GM23338 (cell line): ENCODE results near the gene CTNNA2. TPM values are rescaled to one million over a fixed set of nuclear protein-coding genes. Genes with fewer than 3 reads are reported as not detected.

ENCODE experiments used
- ATAC-seq: fragments of 200-7000 bp; cut with Tn5 transposase; 3 replicates; pipeline ENCODE4 v1.9.1; 2020
- DNase-seq: peaks from one replicate; pipeline ENCODE4 v3.0.0-alpha.2; 2015; ENCODE audit warnings: low spot score
- H2AFZ ChIP-seq: fragments of 200-600 bp; sonication (generic); 2 replicates; pipeline ENCODE4 v1.8.0; 2016; ENCODE audit warnings: antibody characterized with exemption, mild to moderate bottlenecking, moderate library complexity
- H3F3A ChIP-seq: fragments of 200-600 bp; sonication (generic); replicated peaks from 2 replicates; pipeline ENCODE4 v1.8.0; 2017; ENCODE audit warnings: antibody characterized with exemption, mixed run types, low read depth
- H3K27ac ChIP-seq: fragments of 200-600 bp; sonication (generic); 2 replicates; pipeline ENCODE4 v1.6.1; 2016; ENCODE audit warnings: low read depth
- H3K27me3 ChIP-seq: fragments of 200-600 bp; sonication (generic); 2 replicates; pipeline ENCODE4 v1.8.0; 2016; ENCODE audit warnings: mild to moderate bottlenecking, mixed run types, moderate library complexity; ENCODE audit not compliant: insufficient read depth
- H3K36me3 ChIP-seq: fragments of 200-600 bp; sonication (generic); 2 replicates; pipeline ENCODE4 v1.8.0; 2016; ENCODE audit warnings: mild to moderate bottlenecking; ENCODE audit not compliant: insufficient read depth
- H3K4me1 ChIP-seq: fragments of 200-600 bp; sonication (generic); 2 replicates; pipeline ENCODE4 v1.8.0; 2016; ENCODE audit warnings: mild to moderate bottlenecking, moderate library complexity; ENCODE audit not compliant: insufficient read depth
- H3K4me2 ChIP-seq: fragments of 200-600 bp; sonication (generic); 2 replicates; pipeline ENCODE4 v1.7.1; 2017; ENCODE audit warnings: mixed run types
- H3K4me3 ChIP-seq: fragments of 200-600 bp; sonication (generic); 2 replicates; pipeline ENCODE4 v1.6.1; 2016; ENCODE audit warnings: mixed run types
- H3K79me2 ChIP-seq: fragments of 200-600 bp; sonication (generic); replicated peaks from 2 replicates; pipeline ENCODE4 v1.8.0; 2017; ENCODE audit warnings: mild to moderate bottlenecking; ENCODE audit not compliant: insufficient read depth
- H3K9me2 ChIP-seq: fragments of 200-600 bp; sonication (generic); 2 replicates; pipeline ENCODE4 v1.8.0; 2017; ENCODE audit not compliant: insufficient read depth
- H4K20me1 ChIP-seq: fragments of 200-600 bp; sonication (generic); replicated peaks from 2 replicates; pipeline ENCODE4 v1.8.0; 2017; ENCODE audit warnings: mild to moderate bottlenecking; ENCODE audit not compliant: insufficient read depth
- H3K27ac Mint-ChIP-seq: 2 replicates; pipeline ENCODE4 v1.8.0; 2020; ENCODE audit warnings: inconsistent platforms, mild to moderate bottlenecking, moderate library complexity, mixed read lengths
- H3K27me3 Mint-ChIP-seq: 3 replicates; pipeline ENCODE4 v1.8.0; 2022; ENCODE audit warnings: low read depth, mild to moderate bottlenecking, moderate library complexity, mixed read lengths, inconsistent platforms; ENCODE audit not compliant: insufficient read depth, poor library complexity
- H3K36me3 Mint-ChIP-seq: 3 replicates; pipeline ENCODE4 v1.8.0; 2021; ENCODE audit warnings: low read depth, mild to moderate bottlenecking, inconsistent platforms, moderate library complexity, mixed read lengths
- H3K4me1 Mint-ChIP-seq: 3 replicates; pipeline ENCODE4 v1.8.0; 2020; ENCODE audit warnings: mild to moderate bottlenecking, inconsistent platforms, mixed read lengths
- H3K4me3 Mint-ChIP-seq: 3 replicates; pipeline ENCODE4 v1.8.0; 2021; ENCODE audit warnings: moderate library complexity, mild to moderate bottlenecking, inconsistent platforms, mixed read lengths
- H3K9me3 Mint-ChIP-seq: 3 replicates; pipeline ENCODE4 v1.8.0; 2020; ENCODE audit warnings: moderate library complexity, mild to moderate bottlenecking, inconsistent platforms, mixed read lengths
- NANOG ChIP-seq: IDR thresholded peaks from 2 replicates; pipeline ENCODE4 v1.6.1; 2016; ENCODE audit warnings: antibody characterized with exemption, borderline replicate concordance
- POLR2AphosphoS5 ChIP-seq: IDR thresholded peaks from 2 replicates; pipeline ENCODE4 v1.6.1; 2016; ENCODE audit warnings: antibody characterized with exemption, low read depth
- REST ChIP-seq: IDR thresholded peaks from one replicate; pipeline ENCODE4 v1.6.1; 2018; ENCODE audit warnings: antibody characterized with exemption; ENCODE audit not compliant: unreplicated experiment
- STAT1 ChIP-seq: IDR thresholded peaks from one replicate; pipeline ENCODE4 v1.6.1; 2016; ENCODE audit warnings: antibody characterized with exemption; ENCODE audit not compliant: unreplicated experiment
- polyA plus RNA-seq: library from polyadenylated mRNA; unstranded; fragments of >200 nt; fragmentation: Nextera tagmentation; extraction: Ambion mirVana; gene quantifications from 2 replicates; pipeline ENCODE4 v1.2.1, GENCODE V29; 2016
- total RNA-seq: library from RNA; depleted of rRNA; stranded (reverse); fragments of >200 nt; shearing (Covaris generic); gene quantifications from 2 replicates; pipeline ENCODE4 v1.2.3, GENCODE V29; 2014
- TF ChIP-seq, protein P1 (sequence below), 2 experiments: fragments of 200-600 bp in 1 of 2; sonication (generic) in 1 of 2; conservative IDR thresholded peaks; 2 replicates each; pipeline versions ENCODE4 v1.5.1 to v1.6.1; 2016 to 2017; ENCODE audit warnings: antibody characterized with exemption in 2 of 2, low read depth in 2 of 2, mild to moderate bottlenecking in 2 of 2, moderate library complexity in 1 of 2

Gene CTNNA2
- total and polyA plus RNA-seq, 2 experiments from 2014 or later = 6.4 to 15.6 TPM

GRCh38 chr2:79793006-79793405 lies 280.2 kb downstream of the CTNNA2 start:
- H3K27me3 Mint-ChIP-seq = peaks cover 2% of the 10 kb centered on the region
- H3K27ac ChIP-seq = no peak overlapping the region
- no peaks in the 10 kb centered on the region; the same call in 2 of the 3 replicates for H3K9me3 Mint-ChIP-seq
- 0 out of 2 replicates have a peak, but pooled peaks cover 6% of the 10 kb centered on the region for H3K9me2 ChIP-seq
- peaks cover 3% of the 10 kb centered on the region; the same call in 1 of the 3 replicates for H3K36me3 Mint-ChIP-seq
- no peaks in the 10 kb centered on the region for H3K27me3 ChIP-seq
- no peak overlapping the region for H3K4me3 Mint-ChIP-seq
- DNase-seq (no peak), ATAC-seq (no peak)
- peaks cover 23% of the 10 kb centered on the region; the same call in 1 of the 2 replicates for H3K4me1 ChIP-seq
- H3K27ac Mint-ChIP-seq = no peak overlapping the region
- no peaks in the 10 kb centered on the region for H3K36me3 ChIP-seq
- TF ChIP-seq NANOG = no peak
- no peak for TF ChIP-seq STAT1
- TF ChIP-seq REST = no peak
- H4K20me1 ChIP-seq = no peaks in the 10 kb centered on the region
- H3K79me2 ChIP-seq = no peaks in the 10 kb centered on the region
- H3K4me3 ChIP-seq = no peak overlapping the region
- no peak overlapping the region for H2AFZ ChIP-seq
- peaks cover 9% of the 10 kb centered on the region; the same call in 2 of the 3 replicates for H3K4me1 Mint-ChIP-seq
- no peak overlapping the region for H3K4me2 ChIP-seq
- no peaks in the 10 kb centered on the region for H3F3A ChIP-seq

DNA sequence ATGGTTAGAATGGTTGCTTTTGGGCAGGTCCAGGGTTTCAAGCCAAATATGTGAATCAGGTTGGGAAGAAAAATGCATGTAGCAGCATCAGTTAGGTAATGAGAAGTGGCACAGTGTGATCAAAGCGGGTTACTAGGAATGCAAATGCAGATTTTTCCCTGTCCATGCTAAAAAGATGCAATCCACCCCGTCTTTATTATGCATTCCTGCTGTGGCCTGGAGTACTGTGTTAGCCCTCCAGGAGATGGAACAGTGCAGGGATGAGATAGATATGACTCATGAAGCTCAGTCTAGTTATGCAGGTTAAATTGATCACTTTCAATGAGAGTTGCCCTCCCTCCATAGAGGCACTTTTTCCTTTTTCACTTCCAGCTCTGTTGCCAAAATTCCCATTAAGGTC lies 283.8 kb downstream of the CTNNA2 start:
- H3F3A ChIP-seq = no peaks in the 10 kb centered on the region
- H2AFZ ChIP-seq = no peak overlapping the region
- H3K9me2 ChIP-seq = 0 out of 2 replicates have a peak, but pooled peaks cover 6% of the 10 kb centered on the region
- no peak overlapping the region for H3K27ac Mint-ChIP-seq
- peak; percentile 4 for DNase-seq
- no peaks in the 10 kb centered on the region for H3K79me2 ChIP-seq
- no peaks in the 10 kb centered on the region for H3K27me3 ChIP-seq
- peaks cover 5% of the 10 kb centered on the region; the same call in 1 of the 3 replicates for H3K36me3 Mint-ChIP-seq
- H3K4me2 ChIP-seq = no peak overlapping the region
- no peak overlapping the region for H3K4me3 Mint-ChIP-seq
- H3K9me3 Mint-ChIP-seq = no peaks in the 10 kb centered on the region; the same call in 2 of the 3 replicates
- H3K36me3 ChIP-seq = no peaks in the 10 kb centered on the region
- H3K27me3 Mint-ChIP-seq = peaks cover 2% of the 10 kb centered on the region
- H3K4me1 ChIP-seq = peaks cover 23% of the 10 kb centered on the region
- TF ChIP-seq POLR2AphosphoS5 = no peak
- TF ChIP-seq, protein P1, sequence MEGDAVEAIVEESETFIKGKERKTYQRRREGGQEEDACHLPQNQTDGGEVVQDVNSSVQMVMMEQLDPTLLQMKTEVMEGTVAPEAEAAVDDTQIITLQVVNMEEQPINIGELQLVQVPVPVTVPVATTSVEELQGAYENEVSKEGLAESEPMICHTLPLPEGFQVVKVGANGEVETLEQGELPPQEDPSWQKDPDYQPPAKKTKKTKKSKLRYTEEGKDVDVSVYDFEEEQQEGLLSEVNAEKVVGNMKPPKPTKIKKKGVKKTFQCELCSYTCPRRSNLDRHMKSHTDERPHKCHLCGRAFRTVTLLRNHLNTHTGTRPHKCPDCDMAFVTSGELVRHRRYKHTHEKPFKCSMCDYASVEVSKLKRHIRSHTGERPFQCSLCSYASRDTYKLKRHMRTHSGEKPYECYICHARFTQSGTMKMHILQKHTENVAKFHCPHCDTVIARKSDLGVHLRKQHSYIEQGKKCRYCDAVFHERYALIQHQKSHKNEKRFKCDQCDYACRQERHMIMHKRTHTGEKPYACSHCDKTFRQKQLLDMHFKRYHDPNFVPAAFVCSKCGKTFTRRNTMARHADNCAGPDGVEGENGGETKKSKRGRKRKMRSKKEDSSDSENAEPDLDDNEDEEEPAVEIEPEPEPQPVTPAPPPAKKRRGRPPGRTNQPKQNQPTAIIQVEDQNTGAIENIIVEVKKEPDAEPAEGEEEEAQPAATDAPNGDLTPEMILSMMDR (conservative IDR thresholded peaks at IDR 0.05; ENCODE audit: low read depth in 2 of 2) = no peak
- ATAC-seq = peak; percentile 26
- no peak overlapping the region for H3K4me3 ChIP-seq
- H3K4me1 Mint-ChIP-seq = peaks cover 19% of the 10 kb centered on the region
- H4K20me1 ChIP-seq = no peaks in the 10 kb centered on the region
- no peak overlapping the region for H3K27ac ChIP-seq
